NCI-H82 treated with DMSO at 0.1 percent for 48 hours (cell line): ENCODE results near the gene CRYZL1.

Source experiments
- DNase-seq: peaks from one replicate; lab custom pipeline; 2025; ENCODE audit not compliant: unreplicated experiment; lab: John Stamatoyannopoulos, UW

The CRYZL1 gene

GRCh38 chr21:33542640-33543504 lies 98.7 kb downstream of the CRYZL1 start, which contains the start of gene SON:
TSS of gene SON (plus strand) at chr21:33543038. CDS start at chr21:33543093, 55 bp downstream.
- DNase-seq = peak; percentile 91

- peak; percentile 62 for DNase-seq
These were observed 99.5 kb downstream of the CRYZL1 start, which contains the start of gene GART for GRCh38 chr21:33541756-33542639. TSS of gene GART (minus strand) at chr21:33542117. CDS start at chr21:33539315, 2,802 bp downstream.

- DNase-seq = no peak
These were observed 100.3 kb downstream of the CRYZL1 start for GRCh38 chr21:33541105-33541711.

GRCh38 chr21:33540711-33541104 lies 100.8 kb downstream of the CRYZL1 start:
- DNase-seq = no peak

GRCh38 chr21:33539616-33540015 lies 101.9 kb downstream of the CRYZL1 start:
- no peak for DNase-seq
